NCI-H1105 treated with DMSO at 0.1 percent for 48 hours (cell line): ENCODE data around the gene TMEM178B.

Experiments used
- DNase-seq: peaks from one replicate; lab custom pipeline; 2025; lab: John Stamatoyannopoulos, UW

The TMEM178B gene

DNA sequence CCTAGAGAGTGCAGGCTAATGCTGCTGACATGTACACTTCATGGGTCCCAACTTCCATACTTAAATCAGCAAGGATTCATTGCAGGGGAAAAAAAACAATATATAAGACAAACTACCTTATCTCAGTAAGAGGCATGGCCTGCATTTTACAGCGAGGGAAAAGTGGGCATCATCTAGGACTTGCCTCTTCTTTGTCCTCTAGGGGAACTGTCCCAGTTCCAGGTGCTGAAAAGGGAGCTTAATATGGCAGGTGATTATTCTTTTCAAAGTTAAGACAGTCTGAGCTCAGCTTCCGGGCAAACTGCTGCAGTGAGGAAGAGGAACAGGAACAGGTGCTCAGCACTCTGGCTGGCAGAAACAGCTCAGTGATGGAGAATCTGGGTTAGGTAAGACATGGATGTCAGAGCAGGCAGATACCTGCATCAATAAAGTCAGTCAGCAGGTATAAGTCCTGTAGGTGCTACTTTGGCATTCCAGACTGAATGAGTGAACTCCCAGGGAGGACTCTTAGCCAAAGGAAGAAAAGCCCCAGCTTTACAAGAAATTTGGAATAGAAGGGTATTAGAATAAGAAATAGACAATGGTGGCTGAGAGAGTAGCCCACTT is 147.2 kb downstream of the TMEM178B start:
- DNase-seq, result no peak

GRCh38 chr7:141225916-141226618 is 152.2 kb downstream of the TMEM178B start:
- no peak for DNase-seq

DNA sequence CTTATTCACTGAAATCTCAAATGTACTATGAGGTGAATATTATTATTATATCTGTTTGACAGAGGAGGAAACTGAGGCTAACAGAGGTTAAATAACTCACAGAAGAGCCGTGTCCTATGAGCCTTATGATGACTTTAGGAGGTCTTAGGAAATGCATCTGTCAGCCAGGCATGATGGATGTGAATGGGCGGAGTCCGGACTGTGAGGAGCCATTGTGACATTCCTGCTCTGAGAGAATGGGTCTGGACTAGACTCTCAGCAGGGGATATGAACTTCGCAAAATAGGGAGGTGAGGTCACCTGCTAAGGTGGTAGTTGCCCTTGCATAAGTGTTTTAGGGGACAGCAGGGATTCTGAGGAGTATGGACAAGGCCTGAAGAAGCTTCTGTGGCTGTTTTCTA is 153.6 kb downstream of the TMEM178B start:
- DNase-seq, result no peak

GRCh38 chr7:141228482-141228881 is 154.6 kb downstream of the TMEM178B start:
- no peak for DNase-seq

GRCh38 chr7:141231018-141231792 is 157.3 kb downstream of the TMEM178B start:
- no peak for DNase-seq

- no peak for DNase-seq
Observed at GRCh38 chr7:141232286-141233051, 158.6 kb downstream of the TMEM178B start.

- no peak for DNase-seq
Observed at GRCh38 chr7:141234335-141235105, 160.7 kb downstream of the TMEM178B start.

GRCh38 chr7:141235656-141236055 is 161.8 kb downstream of the TMEM178B start:
- no peak for DNase-seq

DNA sequence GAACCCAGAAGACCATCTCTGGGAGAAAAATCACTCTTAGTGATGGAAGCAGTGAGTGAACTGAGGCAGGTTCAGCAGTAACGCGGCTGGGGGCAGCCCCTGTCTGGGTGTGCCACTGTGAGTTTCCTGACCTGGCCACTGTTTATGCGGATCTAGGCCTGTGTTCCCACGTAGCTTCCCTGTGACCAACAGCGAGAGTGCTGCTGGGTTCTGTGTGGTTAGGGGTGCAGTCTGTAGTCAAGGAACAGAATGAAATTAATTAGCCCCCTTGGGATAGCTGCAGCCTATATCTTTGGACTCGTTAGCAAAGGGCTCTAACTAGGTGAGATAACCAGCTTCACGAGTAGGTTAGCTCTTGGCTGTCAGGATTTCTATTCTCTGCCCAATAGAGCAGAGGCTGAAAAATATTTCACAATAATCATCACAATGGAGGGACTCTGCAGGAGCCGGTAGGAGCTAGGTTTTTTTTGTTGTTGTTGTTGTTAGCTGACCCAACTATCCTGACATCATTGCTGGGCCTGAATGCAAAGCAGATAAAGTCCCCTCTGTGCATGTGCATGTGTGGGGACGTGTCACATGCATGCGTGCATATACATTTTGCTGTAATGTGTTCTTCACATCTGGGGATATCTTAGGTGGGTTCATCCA is 164.9 kb downstream of the TMEM178B start:
- DNase-seq, result no peak

DNA sequence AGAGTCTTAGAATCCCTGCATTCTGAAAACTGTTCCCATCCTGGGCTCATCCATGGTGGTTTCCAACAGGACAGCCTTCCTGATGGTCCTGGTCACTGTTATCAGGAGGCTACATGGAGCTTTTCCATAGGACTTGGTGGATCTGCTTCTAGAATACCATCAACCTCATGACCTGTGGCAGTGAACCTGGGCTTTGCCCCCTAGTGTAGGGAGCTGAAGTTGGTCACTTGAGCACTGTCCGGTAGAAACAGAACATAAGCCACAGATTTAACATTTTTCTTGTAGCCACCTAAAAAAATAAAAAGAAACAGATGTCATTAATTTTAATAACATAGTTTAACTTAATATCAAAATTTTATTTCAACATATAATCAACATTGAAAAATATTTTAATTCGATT is 165.8 kb downstream of the TMEM178B start:
- no peak for DNase-seq

DNA sequence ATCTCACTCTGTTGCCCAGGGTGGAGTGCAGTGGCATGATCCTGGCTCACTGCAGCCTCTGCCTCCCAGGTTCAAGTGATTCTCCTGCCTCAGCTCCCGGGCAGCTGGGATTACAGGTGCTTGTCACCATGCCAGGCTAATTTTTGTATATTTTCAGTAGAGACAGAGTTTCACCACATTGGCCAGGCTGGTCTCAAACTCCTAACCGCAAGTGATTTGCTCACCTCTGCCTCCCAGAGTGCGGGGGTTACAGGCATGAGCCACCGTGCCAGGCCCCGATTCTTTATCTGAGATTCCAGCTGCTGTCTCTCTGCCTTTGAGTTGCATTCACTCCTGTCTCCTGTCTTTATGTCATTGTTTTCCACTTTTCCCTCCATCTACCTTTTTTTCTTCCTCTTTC is 168.7 kb downstream of the TMEM178B start:
- no peak for DNase-seq

GRCh38 chr7:141243368-141243767 is 169.5 kb downstream of the TMEM178B start:
- DNase-seq, result no peak

GRCh38 chr7:141244435-141244834 is 170.6 kb downstream of the TMEM178B start:
- DNase-seq, result no peak

DNA sequence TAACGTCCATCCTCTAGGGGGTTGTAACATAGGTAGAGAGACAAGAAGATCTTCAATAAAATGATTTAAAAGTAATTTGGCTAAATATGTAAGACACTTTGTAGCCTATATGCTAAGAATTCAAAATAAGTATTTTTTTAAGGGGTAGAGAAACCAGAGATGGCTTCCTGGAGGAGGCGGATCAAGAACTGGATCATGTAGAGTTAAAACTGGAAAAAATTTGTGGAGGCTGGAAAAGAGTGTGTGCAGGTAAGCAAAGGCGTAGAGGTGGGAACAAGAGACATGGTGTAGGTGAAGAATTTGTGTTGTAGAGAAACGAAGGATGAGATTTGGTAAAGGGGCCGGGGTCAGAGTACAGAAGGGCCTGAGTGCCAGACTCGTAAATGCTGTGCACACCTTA is 172.6 kb downstream of the TMEM178B start:
- DNase-seq, result no peak

DNA sequence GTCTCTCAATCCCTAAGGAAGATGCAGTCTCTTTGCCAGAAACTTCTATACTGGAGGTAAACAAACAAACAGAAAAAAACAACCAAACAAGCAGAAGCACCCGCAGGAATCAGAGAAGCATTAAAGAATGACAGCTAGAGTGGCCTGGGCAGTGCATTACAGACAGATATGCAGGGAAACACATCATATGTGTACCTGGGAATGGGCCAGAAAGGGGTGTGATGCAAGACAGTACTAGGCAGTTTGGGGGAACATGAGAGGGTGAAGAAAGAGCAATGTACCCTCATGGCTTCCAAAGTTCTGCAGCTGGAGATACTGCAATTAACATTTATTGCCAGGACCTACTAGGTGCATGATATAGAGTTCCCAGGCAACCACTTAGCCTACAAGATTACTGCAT is 177.3 kb downstream of the TMEM178B start:
- no peak for DNase-seq

DNA sequence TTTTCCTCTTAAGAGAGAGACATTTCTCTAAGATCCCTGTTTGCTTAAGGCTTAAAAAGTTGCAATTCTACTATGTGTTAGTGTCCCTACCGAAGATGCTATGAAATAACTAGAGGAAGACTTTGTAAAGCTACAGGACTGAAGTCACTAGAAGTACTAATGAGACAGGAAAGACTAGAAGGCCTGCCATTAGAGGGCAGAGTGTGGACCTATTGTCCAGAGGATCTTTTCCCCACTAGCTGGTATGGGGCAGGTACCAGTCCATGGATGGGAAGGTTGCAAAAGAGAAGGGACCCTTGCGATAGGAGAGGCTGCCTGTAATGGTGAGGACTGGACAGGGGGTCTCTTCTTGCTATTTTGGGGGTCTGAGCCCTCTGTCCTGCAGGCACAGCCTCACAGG is 178.1 kb downstream of the TMEM178B start:
- DNase-seq, result no peak

GRCh38 chr7:141257597-141257996 is 183.7 kb downstream of the TMEM178B start:
- DNase-seq, result no peak

- no peak for DNase-seq
Observed at GRCh38 chr7:141258559-141258958, 184.7 kb downstream of the TMEM178B start.

DNA sequence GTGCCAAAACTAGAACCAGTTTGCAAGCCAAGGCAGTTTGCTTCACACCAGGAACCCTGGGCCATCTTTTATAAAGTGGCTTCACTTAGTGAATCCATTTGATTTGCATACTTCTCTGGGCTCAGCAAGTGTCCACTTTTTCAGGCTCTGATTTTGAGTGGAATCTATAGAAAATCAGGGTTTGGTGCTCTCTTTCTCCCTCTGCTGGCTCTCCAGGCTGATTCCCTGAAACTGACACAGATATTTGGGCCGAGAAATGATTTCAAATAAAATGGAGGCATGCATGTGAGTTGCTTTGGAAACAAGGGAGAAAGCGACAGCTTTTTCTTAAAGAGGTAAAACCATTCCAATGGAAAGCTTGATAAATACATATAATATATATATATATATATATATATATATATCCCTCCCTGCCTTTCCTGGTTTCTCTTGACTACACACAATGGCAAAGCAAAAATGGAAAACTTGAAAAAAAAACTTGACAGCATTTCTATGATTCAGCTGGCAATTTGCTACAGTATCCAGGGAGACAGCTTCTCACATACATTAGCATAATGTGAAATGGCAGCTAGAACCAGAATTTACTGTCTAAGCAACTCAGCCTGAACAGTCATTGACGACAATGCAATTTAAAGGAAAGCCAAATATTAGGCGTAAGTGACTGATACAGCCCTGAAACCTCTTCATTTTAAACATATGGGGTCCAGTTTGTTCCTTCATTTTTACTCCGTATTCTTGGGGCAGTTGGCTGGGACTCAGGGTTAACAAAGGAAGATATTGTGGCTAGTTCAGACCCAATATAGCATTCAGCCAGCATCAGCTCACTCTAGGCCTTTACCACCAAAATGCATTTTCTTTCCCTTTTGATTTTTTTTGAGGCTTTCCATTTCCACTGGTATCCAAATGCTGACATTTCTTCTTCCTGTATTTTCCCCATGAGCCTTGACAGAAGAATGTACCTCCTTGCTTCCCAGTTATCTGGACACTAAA is 188.5 kb downstream of the TMEM178B start:
- DNase-seq, result no peak

DNA sequence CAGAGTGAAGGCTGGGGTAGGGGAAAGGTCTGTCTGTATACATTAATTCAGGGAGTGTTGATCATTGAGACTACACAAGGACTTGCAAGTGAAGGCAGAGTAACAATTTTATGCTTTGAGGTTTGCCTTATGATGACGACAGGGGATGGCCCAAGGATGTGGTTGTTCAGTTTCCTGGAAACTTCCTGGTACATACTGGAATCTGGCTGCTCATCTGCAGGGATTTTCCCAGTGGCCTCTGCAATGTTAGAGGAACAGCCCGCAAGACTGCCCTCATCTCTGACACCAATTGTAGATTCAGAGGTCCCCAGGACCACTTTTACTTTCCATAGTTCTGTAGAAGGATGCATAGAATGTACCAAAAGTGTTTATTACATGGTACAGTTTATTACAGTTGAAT is 189.6 kb downstream of the TMEM178B start:
- no peak for DNase-seq
